Limb (tissue), 2 donors: Measurements from ENCODE around the gene TMEM214.
"Not testable (repeated sequence)": the region's sequence is repeated elsewhere in the genome, so short reads cannot be mapped to it uniquely, and the experiment has no call there.

Experiments used
- DNase-seq, 2 donors: peaks; one replicate each; pipeline ENCODE4 v3.0.0-alpha.2; 2016; ENCODE audit errors: extremely low spot score in 2 of 2

TMEM214 gene

DNA sequence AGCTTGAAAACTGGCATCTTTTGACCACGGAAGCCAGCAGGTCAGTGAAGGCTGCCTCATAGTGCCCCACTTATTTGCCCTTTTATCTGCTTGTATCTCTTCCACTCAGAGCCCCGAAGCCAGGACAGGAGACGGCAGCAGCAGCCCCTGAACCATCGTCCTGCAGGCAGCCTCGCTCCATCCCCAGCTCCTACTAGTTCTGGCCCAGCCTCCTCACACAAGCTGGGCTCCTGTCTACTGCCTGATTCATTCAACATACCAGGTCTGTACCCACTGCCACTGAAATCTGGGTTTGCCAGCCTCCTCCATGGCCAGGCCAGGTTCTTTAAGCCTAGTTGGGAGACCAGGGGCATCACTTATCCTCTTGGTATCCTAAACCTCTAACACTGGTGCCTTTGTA lies 34.6 kb downstream of the TMEM214 start:
- no peak for DNase-seq

GRCh38 chr2:27069436-27069835 lies 36.7 kb downstream of the TMEM214 start:
- DNase-seq: no peak

DNA sequence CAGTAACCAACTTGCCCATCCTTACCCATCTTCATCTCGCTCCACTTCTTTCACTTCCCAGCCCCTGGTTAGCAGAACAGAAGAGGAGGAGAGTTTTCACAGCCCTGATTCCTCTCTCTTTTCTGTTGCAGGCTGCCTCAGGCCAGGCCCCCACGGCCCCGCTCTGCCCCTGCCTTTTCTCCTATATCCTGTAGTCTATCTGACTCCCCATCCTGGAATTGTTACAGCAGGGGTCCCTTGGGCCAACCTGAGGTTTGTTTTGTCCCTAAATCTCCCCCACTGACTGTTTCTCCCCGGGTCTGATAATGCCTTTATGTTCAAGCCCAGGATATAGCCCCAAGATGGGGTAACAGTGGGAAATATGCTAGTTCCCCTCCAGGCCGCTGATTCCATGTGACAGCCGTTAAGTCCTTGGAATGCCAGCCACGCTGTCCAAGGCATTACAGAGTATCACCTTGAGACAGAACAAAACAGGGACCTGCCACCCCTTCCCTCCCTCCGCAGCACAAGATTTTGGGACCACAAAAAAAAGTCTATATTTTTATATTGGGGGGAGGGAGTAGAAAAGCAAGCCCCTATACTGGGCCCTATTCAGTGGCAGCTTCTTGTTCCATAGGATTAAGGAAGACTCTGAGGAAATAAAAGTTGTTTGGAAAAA lies 37.3 kb downstream of the TMEM214 start:
- no peak for DNase-seq

GRCh38 chr2:27070653-27071276 lies 38.0 kb downstream of the TMEM214 start:
- DNase-seq: no peak

GRCh38 chr2:27071277-27071989 lies 38.7 kb downstream of the TMEM214 start, which contains the start of gene OST4:
TSS of gene OST4 (minus strand) at chr2:27071654.
- peak; percentile 92 to 96 for DNase-seq

GRCh38 chr2:27071990-27072830 lies 39.4 kb downstream of the TMEM214 start:
- DNase-seq: peak; percentile 80 to 92

DNA sequence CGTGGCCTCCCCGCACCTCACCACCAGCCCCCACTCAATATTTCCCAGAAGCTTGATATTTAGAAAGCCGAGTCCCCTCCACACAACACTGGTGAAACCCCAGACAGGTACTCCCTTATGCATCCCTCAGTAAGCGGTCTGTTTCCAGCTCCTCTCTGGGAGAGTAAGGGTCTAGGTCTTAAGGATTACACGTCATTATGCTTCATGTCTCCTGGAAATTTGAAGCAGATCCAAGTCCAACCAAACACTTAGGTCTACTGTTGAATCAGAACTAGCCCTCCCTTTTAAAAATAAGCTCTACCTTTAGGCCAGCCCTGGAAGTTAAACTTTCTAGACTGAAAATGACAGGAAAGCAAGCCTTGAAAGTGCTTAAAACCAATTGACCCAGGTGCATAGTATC lies 40.2 kb downstream of the TMEM214 start:
- peak in 1 of 2 donors; percentile 51 for DNase-seq

GRCh38 chr2:27073782-27074181 lies 41.0 kb downstream of the TMEM214 start:
- DNase-seq: no peak

- DNase-seq: no peak
Measured at GRCh38 chr2:27074738-27075565, 42.2 kb downstream of the TMEM214 start.

DNA sequence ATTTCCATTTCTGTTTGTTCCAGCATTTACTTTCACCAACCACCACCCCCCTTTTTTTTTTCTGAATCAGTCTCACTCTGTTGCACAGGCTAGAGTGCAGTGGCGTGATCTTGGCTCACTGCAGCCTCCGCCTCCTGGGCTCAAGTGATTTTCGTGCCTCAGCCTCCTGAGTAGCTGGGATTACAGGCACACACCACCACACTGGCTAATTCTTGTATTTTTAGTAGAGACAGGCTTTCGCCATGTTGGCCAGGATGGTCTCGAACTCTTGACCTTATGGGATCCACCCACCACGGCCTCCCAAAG lies 42.8 kb downstream of the TMEM214 start:
- not testable (repeated sequence) for DNase-seq

- DNase-seq: no peak
Measured at GRCh38 chr2:27076323-27076722, 43.6 kb downstream of the TMEM214 start.

DNA sequence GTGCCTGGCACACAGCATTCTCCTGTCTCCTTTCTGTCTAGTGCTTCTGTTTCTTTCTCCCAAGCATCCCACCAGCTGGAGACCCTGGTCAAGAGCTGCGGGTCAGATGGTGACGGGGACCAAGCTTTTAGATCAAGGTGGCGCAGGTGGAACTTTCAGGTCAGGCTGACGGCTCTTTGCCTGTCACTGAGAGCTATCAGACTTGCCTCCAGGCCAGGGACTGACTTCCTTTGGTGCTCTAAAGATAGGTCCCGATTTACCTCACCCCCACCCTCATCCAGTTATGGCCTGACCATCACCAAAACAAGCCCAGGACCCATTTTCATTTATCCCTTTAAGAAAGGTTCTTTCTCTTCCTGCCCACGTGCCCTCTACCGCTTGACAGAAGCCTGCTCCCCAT lies 44.5 kb downstream of the TMEM214 start:
- DNase-seq: no peak

GRCh38 chr2:27078267-27079194 lies 45.8 kb downstream of the TMEM214 start, which contains the start of gene EMILIN1:
TSS of gene EMILIN1 (plus strand) at chr2:27078615. CDS start at chr2:27079066, 451 bp downstream.
- peak; percentile 91 to 94 for DNase-seq

GRCh38 chr2:27079233-27080139 lies 46.7 kb downstream of the TMEM214 start:
- no peak for DNase-seq

DNA sequence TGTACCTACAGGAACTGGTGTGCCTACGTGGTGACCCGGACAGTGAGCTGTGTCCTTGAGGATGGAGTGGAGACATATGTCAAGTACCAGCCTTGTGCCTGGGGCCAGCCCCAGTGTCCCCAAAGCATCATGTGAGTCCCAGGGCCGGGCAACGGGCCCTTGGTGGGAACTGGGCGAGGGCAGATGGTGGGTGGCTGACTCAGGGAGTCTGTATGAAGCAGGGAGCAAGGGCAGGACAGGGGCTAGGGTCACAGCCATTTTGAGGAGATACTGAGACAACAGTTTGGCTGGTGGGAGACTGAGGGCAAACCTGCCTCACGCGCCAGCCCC lies 47.3 kb downstream of the TMEM214 start:
- no peak for DNase-seq

- DNase-seq: no peak
Measured at GRCh38 chr2:27080603-27080936, 47.8 kb downstream of the TMEM214 start.

GRCh38 chr2:27081984-27082772 lies 49.4 kb downstream of the TMEM214 start:
- no peak for DNase-seq

DNA sequence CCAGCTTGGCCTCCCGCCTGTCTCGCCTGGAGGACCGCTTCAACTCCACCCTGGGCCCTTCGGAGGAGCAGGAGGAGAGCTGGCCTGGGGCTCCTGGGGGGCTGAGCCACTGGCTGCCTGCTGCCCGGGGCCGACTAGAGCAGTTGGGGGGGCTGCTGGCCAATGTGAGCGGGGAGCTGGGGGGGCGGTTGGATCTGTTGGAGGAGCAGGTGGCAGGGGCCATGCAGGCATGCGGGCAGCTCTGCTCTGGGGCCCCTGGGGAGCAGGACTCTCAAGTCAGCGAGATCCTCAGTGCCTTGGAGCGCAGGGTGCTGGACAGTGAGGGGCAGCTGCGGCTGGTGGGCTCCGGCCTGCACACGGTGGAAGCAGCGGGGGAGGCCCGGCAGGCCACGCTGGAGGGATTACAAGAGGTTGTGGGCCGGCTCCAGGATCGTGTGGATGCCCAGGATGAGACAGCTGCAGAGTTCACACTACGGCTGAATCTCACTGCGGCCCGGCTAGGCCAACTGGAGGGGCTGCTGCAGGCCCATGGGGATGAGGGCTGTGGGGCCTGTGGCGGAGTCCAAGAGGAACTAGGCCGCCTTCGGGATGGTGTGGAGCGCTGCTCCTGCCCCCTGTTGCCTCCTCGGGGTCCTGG lies 50.1 kb downstream of the TMEM214 start:
- no peak for DNase-seq
